C4-2B (cell line): Measurements from ENCODE around the gene MACF1.

Experiments used
- CTCF ChIP-seq: fragments of 450-650 bp; conservative IDR thresholded peaks from 2 replicates; pipeline ENCODE4 v1.5.1; 2017; ENCODE audit warnings: mild to moderate bottlenecking
- ZFX ChIP-seq: fragments of 450-650 bp; IDR thresholded peaks from 2 replicates; pipeline ENCODE4 v1.6.1; 2017

GRCh38 chr1:39181311-39181710 is 23.2 kb upstream of the MACF1 start:
- TF ChIP-seq CTCF: no peak
- TF ChIP-seq ZFX: no peak
